ENCODE results near the gene PDE4B. TPM values are rescaled to one million over a fixed set of nuclear protein-coding genes. Genes with fewer than 3 reads are reported as not detected.

Gene PDE4B
- total RNA-seq, 1 donor from 2014 or later: 29.0 TPM

GRCh38 chr1:65949933-65950332 lies 157.2 kb downstream of the PDE4B start:
- H3K36me3 ChIP-seq: no peaks in the 10 kb centered on the region
- no peaks in the 10 kb centered on the region for H3K9me3 ChIP-seq
- peak overlapping the region; percentile 71 for H3K27ac ChIP-seq
- no peak for DNase-seq (ENCODE audit: extremely low spot score in 2 of 2)
- no peak for TF ChIP-seq POLR2AphosphoS5 (IDR thresholded peaks at IDR 0.05; ENCODE audit: insufficient read depth in 1 of 2, low read depth in 1 of 2)
- TF ChIP-seq CTCF (IDR thresholded peaks at IDR 0.05): no peak
- no peak for TF ChIP-seq POLR2A (IDR thresholded peaks at IDR 0.05)
- no peaks in the 10 kb centered on the region for H3K27me3 ChIP-seq
- H3K4me3 ChIP-seq: no peak overlapping the region
- H3K4me1 ChIP-seq: peaks cover 10% of the 10 kb centered on the region
- intact Hi-C loops (cut with DNase I): no loop called here

DNA sequence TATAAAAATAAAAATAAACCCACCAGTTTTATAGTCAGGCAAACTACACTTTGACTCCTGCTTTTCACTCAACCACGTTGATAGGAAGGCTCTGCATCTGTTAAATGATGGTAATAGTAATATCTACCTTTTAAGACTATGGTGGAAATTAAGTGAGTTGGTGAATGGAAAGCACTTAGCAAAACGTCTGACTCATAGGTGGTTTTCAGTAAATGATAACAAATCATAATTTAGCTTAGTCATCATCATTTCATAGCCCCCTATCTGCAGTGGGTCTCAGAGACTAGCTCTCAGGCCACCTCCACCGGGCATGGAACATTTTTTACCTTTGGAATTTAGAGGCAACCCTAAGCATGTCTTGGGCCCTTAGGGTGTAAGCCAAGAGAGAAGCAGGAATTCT lies 160.0 kb downstream of the PDE4B start:
- Histone ChIP-seq H3K4me3 (no peak overlapping the region), H3K36me3 (no peaks in the 10 kb centered on the region), H3K9me3 (no peaks in the 10 kb centered on the region), H3K27me3 (no peaks in the 10 kb centered on the region), H3K4me1 (peaks cover 10% of the 10 kb centered on the region), H3K27ac (no peak overlapping the region)
- TF ChIP-seq POLR2A (IDR thresholded peaks at IDR 0.05) (no peak), CTCF (IDR thresholded peaks at IDR 0.05) (no peak), POLR2AphosphoS5 (IDR thresholded peaks at IDR 0.05; ENCODE audit: insufficient read depth in 1 of 2, low read depth in 1 of 2) (no peak)
- DNase-seq (ENCODE audit: extremely low spot score in 2 of 2): no peak
- intact Hi-C loops (cut with DNase I): no loop called here

DNA sequence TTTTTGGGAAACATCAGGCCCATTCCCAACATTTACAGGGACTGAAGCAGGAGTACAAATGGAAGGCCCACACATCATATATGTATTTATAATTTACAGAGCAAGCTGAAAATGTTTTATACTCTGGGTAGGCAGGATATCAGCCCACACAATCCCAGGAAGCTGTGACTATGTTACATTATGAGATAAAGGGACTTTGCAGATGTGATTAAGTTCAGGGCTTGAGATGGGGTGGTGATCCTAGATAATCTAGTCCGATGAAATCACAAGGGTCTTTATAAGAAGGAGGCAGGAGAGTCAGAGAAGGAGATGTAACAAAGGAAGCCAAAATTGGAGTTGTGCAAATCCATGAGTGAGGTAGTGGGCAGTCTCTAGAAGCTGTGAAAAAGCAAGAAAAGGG lies 160.5 kb downstream of the PDE4B start:
- Histone ChIP-seq H3K27ac (no peak overlapping the region), H3K36me3 (no peaks in the 10 kb centered on the region), H3K4me3 (no peak overlapping the region), H3K9me3 (no peaks in the 10 kb centered on the region), H3K27me3 (no peaks in the 10 kb centered on the region), H3K4me1 (peaks cover 10% of the 10 kb centered on the region)
- intact Hi-C loops (cut with DNase I): no loop called here
- TF ChIP-seq POLR2A (IDR thresholded peaks at IDR 0.05) (no peak), POLR2AphosphoS5 (IDR thresholded peaks at IDR 0.05; ENCODE audit: insufficient read depth in 1 of 2, low read depth in 1 of 2) (no peak), CTCF (IDR thresholded peaks at IDR 0.05) (no peak)
- DNase-seq (ENCODE audit: extremely low spot score in 2 of 2): no peak

DNA sequence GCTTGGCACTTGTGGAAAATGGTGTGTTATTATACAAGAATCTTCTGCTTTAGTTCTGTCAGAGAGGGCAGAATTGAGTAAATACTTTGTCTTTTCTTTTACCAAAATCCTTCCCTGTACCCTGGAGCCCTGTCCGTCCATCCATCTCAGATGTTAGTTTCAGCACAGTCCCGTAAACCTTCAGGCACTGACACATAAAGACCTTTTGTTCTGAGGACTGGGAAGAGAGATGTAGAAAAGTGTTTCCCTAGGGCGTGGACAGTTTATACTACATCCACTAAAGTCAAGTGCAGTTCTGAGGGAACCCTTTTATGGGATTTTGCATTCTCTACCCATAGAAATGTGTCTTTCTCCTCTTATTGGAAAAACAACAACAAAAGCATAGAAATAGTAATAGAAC lies 162.4 kb downstream of the PDE4B start:
- Histone ChIP-seq H3K27ac (no peak overlapping the region), H3K9me3 (no peaks in the 10 kb centered on the region), H3K4me1 (peaks cover 10% of the 10 kb centered on the region), H3K4me3 (no peak overlapping the region), H3K36me3 (no peaks in the 10 kb centered on the region), H3K27me3 (no peaks in the 10 kb centered on the region)
- TF ChIP-seq CTCF (IDR thresholded peaks at IDR 0.05): no peak
- TF ChIP-seq POLR2A (IDR thresholded peaks at IDR 0.05): no peak
- TF ChIP-seq POLR2AphosphoS5 (IDR thresholded peaks at IDR 0.05; ENCODE audit: insufficient read depth in 1 of 2, low read depth in 1 of 2): no peak
- no peak for DNase-seq (ENCODE audit: extremely low spot score in 2 of 2)
- intact Hi-C loops (cut with DNase I): loop anchor here (5.0 kb wide), 1 partner anchor 492 kb away; no protein-coding TSS in a partner anchor

GRCh38 chr1:65955503-65955902 lies 162.8 kb downstream of the PDE4B start:
- intact Hi-C loops (cut with DNase I): loop anchor here (5.0 kb wide), 1 partner anchor 492 kb away; no protein-coding TSS in a partner anchor
- Histone ChIP-seq H3K27ac (no peak overlapping the region), H3K4me3 (no peak overlapping the region), H3K27me3 (no peaks in the 10 kb centered on the region), H3K4me1 (peaks cover 6% of the 10 kb centered on the region), H3K9me3 (no peaks in the 10 kb centered on the region), H3K36me3 (no peaks in the 10 kb centered on the region)
- TF ChIP-seq POLR2AphosphoS5 (IDR thresholded peaks at IDR 0.05; ENCODE audit: insufficient read depth in 1 of 2, low read depth in 1 of 2): no peak
- TF ChIP-seq POLR2A (IDR thresholded peaks at IDR 0.05): no peak
- no peak for TF ChIP-seq CTCF (IDR thresholded peaks at IDR 0.05)
- no peak for DNase-seq (ENCODE audit: extremely low spot score in 2 of 2)

Measured in vagina (tissue), 2 donors.